HG02798 (cell line): ENCODE data around the gene DBNL.

Experiments used
- ATAC-seq: cut with Tn5 transposase; IDR thresholded peaks from one replicate; pipeline ENCODE4 v1.9.1; 2021; ENCODE audit warnings: mild to moderate bottlenecking; ENCODE audit not compliant: unreplicated experiment, poor library complexity

The DBNL gene

GRCh38 chr7:44060091-44060947 lies 15.8 kb downstream of the DBNL start:
- no peak for ATAC-seq

GRCh38 chr7:44060948-44061644 lies 16.6 kb downstream of the DBNL start:
- no peak for ATAC-seq

GRCh38 chr7:44061645-44062179 lies 17.2 kb downstream of the DBNL start:
- no peak for ATAC-seq

- no peak for ATAC-seq
Measured at GRCh38 chr7:44062180-44062902, 17.8 kb downstream of the DBNL start.

GRCh38 chr7:44062903-44063295 lies 18.4 kb downstream of the DBNL start:
- ATAC-seq: no peak

GRCh38 chr7:44063547-44063893 lies 19.0 kb downstream of the DBNL start:
- ATAC-seq: no peak

GRCh38 chr7:44063894-44064651 lies 19.6 kb downstream of the DBNL start:
- no peak for ATAC-seq

GRCh38 chr7:44064791-44065430 lies 20.4 kb downstream of the DBNL start:
- no peak for ATAC-seq

- no peak for ATAC-seq
Measured at GRCh38 chr7:44065431-44066110, 21.1 kb downstream of the DBNL start, which contains the start of gene PGAM2. Gene PGAM2 (minus strand): TSS chr7:44065567. CDS start chr7:44065529, 38 bp downstream.

GRCh38 chr7:44066111-44066460 lies 21.6 kb downstream of the DBNL start:
- ATAC-seq: no peak

GRCh38 chr7:44066494-44067063 lies 22.1 kb downstream of the DBNL start:
- no peak for ATAC-seq

- no peak for ATAC-seq
Measured at GRCh38 chr7:44067064-44067951, 22.8 kb downstream of the DBNL start.

- ATAC-seq: no peak
Measured at GRCh38 chr7:44068054-44068453, 23.6 kb downstream of the DBNL start.

- ATAC-seq: no peak
Measured at GRCh38 chr7:44071726-44072363, 27.3 kb downstream of the DBNL start.

GRCh38 chr7:44072364-44073231 lies 28.1 kb downstream of the DBNL start:
- ATAC-seq: no peak

- peak; percentile 69 for ATAC-seq
Measured at GRCh38 chr7:44073664-44074348, 29.3 kb downstream of the DBNL start.
